RPMI7951 (cell line): ENCODE results near the gene GBX1. TPM values are rescaled to one million over a fixed set of nuclear protein-coding genes. Genes with fewer than 3 reads are reported as not detected.

Experiments
- DNase-seq: peaks from one replicate; pipeline ENCODE4 v3.0.0-alpha.2; 2012; ENCODE audit warnings: low read depth
- total RNA-seq: library from RNA; depleted of rRNA; stranded (reverse); fragments of >200 nt; shearing (Covaris generic); gene quantifications from 2 replicates; pipeline ENCODE4 v1.2.3, GENCODE V29; 2014

The GBX1 gene
- total RNA-seq, 1 experiment from 2014 or later = not detected

DNA sequence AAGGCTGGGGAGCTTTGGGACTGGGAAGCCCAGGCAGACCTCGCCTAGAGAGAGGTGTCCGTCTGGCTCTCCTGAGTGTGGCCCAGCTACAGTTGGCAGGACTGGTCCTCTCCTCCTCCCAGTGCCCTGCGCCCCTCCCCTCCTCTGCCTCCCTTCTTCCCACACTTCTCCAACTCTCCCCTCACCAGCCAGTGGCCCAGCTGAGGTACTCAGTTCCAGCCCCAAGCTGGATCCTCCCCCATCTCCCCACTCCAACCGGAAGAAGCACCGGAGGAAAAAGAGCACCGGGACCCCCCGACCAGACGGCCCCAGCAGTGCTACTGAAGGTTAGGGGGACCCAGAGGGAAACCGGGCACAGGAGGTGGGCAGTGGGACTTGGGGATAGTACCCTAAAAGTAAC is 27.7 kb downstream of the GBX1 start:
- DNase-seq = no peak

GRCh38 chr7:151139071-151139790 is 28.3 kb downstream of the GBX1 start:
- no peak for DNase-seq

- no peak for DNase-seq
These were observed 29.2 kb downstream of the GBX1 start for GRCh38 chr7:151138153-151138851.

DNA sequence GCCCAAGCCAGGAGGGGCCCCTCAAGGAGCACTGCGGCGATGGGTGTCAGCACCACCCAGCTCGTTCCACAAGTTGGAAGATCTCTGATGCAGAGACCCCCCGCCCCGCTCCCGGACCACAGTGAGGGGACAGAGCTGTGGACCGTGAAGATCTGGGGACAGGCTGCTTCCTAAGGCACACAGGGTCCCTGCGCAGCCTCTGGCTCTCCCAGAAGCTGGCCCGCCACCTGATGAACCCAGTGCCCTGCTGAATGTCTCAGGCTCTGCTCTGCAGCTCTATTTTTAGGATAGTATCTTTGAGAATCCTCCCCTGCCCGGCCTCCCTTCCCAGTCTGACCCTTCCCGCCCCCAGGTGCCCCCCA is 29.7 kb downstream of the GBX1 start:
- no peak for DNase-seq

- no peak for DNase-seq
These were observed 30.3 kb downstream of the GBX1 start for GRCh38 chr7:151137076-151137675.

DNA sequence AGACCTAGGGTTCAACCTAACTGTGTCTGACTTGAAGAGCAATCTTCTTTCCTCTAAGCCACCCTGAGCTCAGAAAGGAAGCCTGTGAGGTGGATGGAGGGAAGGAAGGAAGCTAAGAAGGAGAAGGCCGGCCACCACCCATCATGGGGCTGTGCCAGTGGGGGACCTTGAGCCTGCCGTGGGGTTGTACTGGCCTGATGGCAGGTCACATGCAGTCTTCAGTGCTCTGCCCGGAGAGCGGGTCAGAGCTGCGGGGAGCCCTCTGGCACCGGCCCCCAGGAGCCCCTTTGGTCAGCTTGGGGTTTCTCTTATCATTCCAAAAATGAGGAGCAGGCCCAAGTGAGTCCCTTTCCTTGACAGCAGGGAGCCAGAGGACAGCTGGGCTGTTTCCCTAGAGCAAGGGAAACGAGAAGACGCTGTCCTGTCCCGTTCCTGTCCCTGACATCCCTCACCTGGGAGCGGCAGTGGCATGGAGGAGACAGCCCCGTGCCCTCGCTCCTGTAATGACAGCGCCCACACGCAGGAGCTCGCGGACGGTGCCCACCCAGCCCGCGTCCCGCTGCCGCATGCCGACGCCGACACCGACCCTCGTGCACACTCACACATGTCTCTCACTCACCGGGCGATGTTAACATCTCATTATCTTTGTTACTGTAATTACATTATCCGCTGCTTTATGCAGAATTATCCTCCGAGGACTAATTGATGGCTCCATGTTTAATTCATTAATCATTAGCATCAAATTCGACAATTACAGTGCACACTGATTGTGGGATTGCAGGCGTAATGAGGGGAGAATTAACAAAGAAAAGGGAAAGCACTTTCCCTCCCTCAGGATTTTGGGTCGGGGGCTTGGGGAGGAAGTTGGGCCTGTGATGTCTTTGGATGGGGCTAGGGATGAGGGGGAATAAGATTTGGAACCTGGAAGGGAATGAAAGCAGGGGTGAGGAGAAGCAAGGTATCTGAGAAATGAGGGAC is 31.3 kb downstream of the GBX1 start:
- no peak for DNase-seq

- DNase-seq = no peak
These were observed 32.0 kb downstream of the GBX1 start for GRCh38 chr7:151135525-151135845.

DNA sequence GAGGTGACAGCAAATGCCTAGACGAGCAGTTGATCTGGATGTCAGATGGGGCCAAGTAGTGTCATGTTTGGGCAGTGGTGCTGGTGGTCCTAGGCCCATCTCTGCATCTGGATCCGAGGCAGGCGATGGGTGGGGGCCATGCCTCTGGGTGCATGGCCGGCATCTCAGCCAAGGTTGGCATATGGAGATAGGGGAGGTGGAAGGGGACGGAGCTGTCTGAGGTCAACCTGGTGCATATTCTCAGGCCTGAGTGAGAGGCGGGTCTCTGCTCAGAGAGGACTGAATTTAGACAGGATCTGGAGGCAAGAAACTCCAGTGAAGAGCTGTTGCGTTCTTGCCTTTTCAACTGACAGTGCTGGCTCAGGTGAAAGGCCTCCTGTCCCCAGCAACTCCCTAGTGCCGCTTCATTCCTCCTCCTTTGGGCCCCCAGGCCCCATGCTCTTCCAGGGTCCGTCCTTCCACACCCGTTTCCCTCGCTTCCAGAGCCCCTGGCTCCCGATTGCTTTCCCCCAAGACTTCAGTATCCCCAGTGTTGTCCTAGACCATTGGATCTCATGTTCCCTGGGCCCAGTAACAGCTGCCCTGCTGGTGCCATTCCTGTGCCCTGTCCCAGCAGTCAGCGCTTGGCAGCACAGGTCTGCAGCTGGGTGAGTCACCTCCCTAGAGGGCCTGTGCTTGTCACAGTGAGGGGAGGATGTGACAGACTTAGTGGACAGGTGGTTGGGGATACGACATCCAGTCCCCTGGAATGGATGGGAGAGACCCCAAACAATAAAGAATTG is 32.6 kb downstream of the GBX1 start:
- no peak for DNase-seq

DNA sequence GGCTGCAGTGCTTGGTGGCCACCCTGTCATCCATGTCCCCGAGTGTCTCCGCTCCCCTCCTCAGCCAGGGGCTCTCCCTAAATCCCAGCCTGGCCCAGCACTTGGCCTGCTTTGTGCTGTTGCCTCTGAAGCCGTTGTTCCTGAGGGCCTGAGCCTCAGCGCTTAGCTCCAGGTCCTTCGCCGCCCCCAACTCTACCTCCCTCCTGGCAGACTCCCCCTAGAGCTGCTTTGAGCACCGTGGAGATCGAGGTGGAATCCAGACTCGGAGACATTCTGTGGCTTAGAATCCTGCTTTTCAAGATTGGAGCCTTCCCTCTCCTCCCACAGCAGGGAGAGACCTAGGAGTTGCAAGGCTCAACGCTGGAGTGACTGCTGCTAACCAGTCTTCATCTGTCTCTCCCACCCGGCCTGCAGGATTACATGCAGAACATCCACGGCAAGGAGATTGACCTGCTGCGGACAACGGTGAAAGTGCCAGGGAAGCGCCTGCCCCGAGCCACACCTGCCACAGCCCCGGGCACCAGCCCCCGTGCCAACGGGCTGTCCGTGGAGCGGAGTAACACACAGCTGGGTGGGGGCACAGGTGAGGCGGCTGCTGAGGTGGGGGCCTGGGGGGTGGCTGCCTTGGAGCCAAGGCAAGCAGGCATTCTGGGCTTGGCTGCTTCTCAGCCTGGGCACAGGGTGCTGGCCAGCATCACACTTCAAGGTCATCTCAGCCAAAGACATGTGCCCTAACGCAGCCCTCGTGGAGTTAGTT is 33.3 kb downstream of the GBX1 start:
- no peak for DNase-seq

GRCh38 chr7:151133266-151133985 is 34.1 kb downstream of the GBX1 start:
- no peak for DNase-seq

DNA sequence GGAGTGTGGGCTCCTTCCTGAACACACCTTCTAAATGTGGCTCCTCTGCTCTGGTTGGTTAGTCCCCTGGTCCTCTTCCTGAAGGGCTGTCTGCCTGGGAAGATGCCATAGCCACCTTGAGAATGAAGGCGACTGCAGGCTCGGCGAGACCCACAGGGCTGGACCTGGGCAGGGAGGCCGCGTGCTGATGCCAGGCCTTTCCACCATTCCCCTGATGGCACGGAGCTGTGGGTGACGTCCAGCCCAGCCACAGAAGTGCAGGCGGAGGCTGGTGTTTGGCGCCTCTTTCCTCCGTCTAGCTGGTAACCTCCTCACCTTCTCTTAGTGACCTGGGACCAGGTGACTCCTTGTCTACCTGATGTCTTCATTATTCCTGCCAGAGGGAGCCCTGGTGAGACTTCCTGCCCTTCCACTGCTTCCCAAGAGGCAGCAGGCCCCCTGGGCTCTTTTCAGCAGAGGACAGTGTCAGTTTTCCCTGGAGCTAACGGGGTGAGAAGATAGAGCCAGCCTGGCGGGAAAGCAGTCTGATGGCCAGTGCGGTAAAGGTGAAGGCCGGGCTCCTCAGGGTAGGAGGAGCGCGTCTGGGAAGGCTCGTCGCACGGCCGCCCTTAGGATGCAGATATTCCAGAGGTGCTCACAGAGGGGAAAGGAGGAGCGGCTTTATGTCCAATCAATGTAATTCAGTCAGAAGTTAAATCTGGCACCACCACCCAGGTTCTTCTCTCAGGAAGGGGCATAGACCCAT is 34.9 kb downstream of the GBX1 start:
- DNase-seq = no peak

- no peak for DNase-seq
These were observed 35.8 kb downstream of the GBX1 start for GRCh38 chr7:151131592-151132293.

DNA sequence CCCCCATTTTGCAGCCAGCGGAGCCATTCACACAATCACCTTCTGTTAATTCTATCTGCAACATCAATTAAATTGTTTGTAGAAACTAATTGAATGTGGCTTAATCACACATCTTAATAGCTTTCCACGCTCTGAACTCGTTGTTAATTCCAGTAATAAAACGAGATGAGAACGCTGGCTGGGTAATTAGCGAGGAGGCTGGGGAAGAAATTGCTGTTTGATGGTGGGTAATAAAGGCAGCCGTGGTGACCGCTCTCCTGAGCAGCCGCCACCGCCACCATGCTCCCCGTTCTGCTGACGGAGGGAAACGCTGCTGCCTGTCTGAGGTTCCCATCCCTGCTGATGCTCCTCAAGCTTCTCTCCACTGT is 36.3 kb downstream of the GBX1 start:
- DNase-seq = no peak

DNA sequence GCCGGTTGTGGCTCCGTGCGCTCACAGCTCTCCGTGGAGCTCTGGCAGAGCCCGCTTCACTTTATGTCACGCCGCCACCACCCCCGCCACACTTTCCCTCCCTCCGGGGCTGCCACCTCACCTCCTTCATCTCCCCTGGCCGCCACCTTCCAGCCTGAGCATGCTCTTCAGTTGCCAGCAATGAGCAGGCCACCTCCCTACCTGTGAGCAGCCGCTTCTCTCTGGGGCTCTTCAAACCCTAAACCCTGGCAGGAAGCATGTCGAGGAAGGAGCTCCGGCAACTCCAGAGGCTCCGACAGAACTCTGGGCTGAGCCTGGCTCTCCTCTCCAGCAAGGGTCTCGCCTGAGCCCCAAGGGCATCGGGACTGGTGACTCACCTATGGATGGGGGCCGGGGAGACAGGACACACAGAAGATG is 36.7 kb downstream of the GBX1 start:
- DNase-seq = no peak

- DNase-seq = no peak
These were observed 37.4 kb downstream of the GBX1 start for GRCh38 chr7:151129960-151130591.

DNA sequence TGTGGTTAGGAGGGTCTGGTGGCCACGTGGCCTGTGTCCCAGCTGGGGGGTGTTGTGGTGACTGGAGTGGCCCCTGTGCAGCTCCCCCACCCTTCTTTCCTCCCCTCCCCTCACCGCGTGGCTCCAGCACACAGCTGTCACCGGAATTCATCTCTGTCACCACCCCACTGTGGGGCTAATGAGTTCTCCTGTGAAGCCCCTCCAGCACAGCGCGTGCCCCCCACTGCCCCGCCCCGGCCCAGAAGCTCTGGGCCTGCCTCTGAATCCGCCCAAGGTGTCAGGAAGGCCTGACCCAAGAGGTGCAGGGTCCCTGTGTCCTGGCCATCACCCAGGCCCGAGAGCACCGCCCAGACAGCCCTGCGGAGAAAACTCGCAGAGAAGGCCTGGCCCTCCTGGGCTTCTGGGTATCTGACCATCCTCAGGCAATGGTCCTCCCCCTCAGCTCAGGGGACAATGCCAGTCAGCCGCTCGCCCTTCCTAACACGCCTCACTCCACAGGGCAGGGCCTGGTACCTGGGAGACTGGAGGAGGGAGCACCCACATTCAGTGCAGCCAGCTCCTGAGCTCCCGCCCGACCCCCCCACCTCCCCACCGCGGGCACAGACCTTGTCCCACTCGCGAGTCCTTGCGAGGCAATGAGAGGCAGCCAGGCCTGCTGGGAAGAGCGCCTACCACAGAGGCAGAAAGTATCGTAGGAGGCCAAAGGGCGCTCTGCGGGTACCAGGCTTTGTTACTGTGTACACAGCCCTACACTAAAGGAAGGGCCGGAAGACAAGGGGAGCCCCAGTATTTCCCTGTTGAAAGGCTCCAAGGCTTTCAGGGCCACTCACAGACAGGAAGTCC is 38.2 kb downstream of the GBX1 start:
- DNase-seq = no peak

DNA sequence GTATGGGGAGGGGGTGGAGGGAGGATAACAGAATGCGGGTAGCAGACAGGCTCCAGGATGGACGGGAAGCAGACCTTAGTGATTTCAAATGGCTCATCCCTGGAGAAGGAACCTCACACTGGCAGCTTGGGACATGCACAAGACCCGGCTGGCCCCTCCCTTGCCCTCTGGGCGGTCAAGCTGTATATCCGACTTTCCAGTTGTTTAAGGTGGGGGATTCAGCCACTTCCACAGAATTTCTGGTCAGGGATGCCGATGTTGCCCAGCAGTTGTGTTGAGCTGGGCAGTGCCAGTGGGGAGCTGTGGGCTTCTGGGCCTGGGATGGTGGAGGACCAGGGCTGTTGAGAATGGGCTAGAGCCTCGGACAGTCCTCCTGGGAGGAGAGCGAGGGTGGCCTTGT is 38.8 kb downstream of the GBX1 start:
- no peak for DNase-seq
